B cell (primary cell): ENCODE measurements around the gene PPP1CC. TPM values are rescaled to one million over a fixed set of nuclear protein-coding genes. Genes with fewer than 3 reads are reported as not detected.

Source experiments
- ATAC-seq: fragments of 200-7000 bp; cut with Tn5 transposase; one replicate; pipeline ENCODE4 v1.10.0; 2021; ENCODE audit warnings: low read depth, mild to moderate bottlenecking, moderate number of reproducible peaks, moderate library complexity
- CTCF ChIA-PET: fragments of 350-600 bp; sonication (Branson Sonifier 250); formaldehyde crosslinking; loops from one replicate; lab custom pipeline; 2021; ENCODE audit warnings: antibody characterized with exemption, inconsistent platforms; lab: Charles Lee
- POLR2A ChIA-PET: fragments of 350-600 bp; sonication (Branson Sonifier 250); formaldehyde crosslinking; loops from one replicate; lab custom pipeline; 2021; ENCODE audit warnings: antibody characterized with exemption; lab: Charles Lee
- DNase-seq: peaks from one replicate; pipeline ENCODE4 v3.0.0; 2013
- H2AFZ ChIP-seq: 2 replicates; pipeline ENCODE4 v1.6.1; 2012; ENCODE audit warnings: mild to moderate bottlenecking, low read depth, low read length; ENCODE audit not compliant: insufficient read depth, poor library complexity, severe bottlenecking
- H3K27ac ChIP-seq, 2 donors: 1 replicate in 1 of 2; 2 replicates in 1 of 2; pipeline ENCODE4 v1.5.1; 2012 to 2013; ENCODE audit warnings: low read length in 2 of 2, mild to moderate bottlenecking in 2 of 2, moderate library complexity in 1 of 2
- H3K27me3 ChIP-seq, 4 experiments: fragments of 200-600 bp in 1 of 4; sonication (generic) in 1 of 4; replicated peaks in 1 of 4; 1 replicate in 2 of 4; 2 replicates in 2 of 4; pipeline versions ENCODE4 v1.6.1 to v1.7.0; 2013 to 2016; ENCODE audit warnings: low read length in 3 of 4, mild to moderate bottlenecking in 2 of 4, mixed read lengths in 1 of 4, moderate library complexity in 1 of 4; ENCODE audit not compliant: insufficient read depth in 4 of 4, control insufficient read depth in 3 of 4; ENCODE audit errors: control extremely low read depth in 1 of 4
- H3K36me3 ChIP-seq, 2 experiments: replicated peaks in 1 of 2; 1 replicate in 1 of 2; 2 replicates in 1 of 2; pipeline versions ENCODE4 v1.6.1 to v1.7.1; 2013; ENCODE audit warnings: low read length in 1 of 2; ENCODE audit not compliant: insufficient read depth in 2 of 2, control insufficient read depth in 1 of 2; ENCODE audit errors: control extremely low read depth in 1 of 2, extremely low read depth in 1 of 2
- H3K4me1 ChIP-seq, 2 donors: fragments of 200-600 bp in 1 of 2; sonication (generic) in 1 of 2; 1 replicate in 1 of 2; 2 replicates in 1 of 2; pipeline versions ENCODE4 v1.5.1 to v1.6.1; 2013 to 2017; ENCODE audit warnings: low read length in 2 of 2; ENCODE audit not compliant: control insufficient read depth in 2 of 2, insufficient read depth in 2 of 2
- H3K4me2 ChIP-seq: replicated peaks from 2 replicates; pipeline ENCODE3; 2012; ENCODE audit warnings: mild to moderate bottlenecking, low read depth, low read length; ENCODE audit not compliant: poor library complexity, severe bottlenecking
- H3K4me3 ChIP-seq, 5 experiments: fragments of 200-600 bp in 1 of 5; sonication (generic) in 1 of 5; 1 replicate in 3 of 5; 2 replicates in 2 of 5; pipeline versions ENCODE4 v1.5.1 to v1.7.0; 2011 to 2016; ENCODE audit warnings: low read length in 4 of 5, mild to moderate bottlenecking in 4 of 5, low read depth in 2 of 5, control low read depth in 1 of 5, moderate library complexity in 1 of 5; ENCODE audit not compliant: insufficient read depth in 1 of 5; ENCODE audit errors: control extremely low read depth in 1 of 5, extremely low read depth in 1 of 5
- H3K79me2 ChIP-seq: fragments of 200-600 bp; sonication (generic); one replicate; pipeline ENCODE4 v1.6.0; 2016; ENCODE audit warnings: low read length; ENCODE audit not compliant: control insufficient read depth, insufficient read depth
- H3K9ac ChIP-seq: fragments of 200-600 bp; sonication (generic); 2 replicates; pipeline ENCODE4 v1.6.1; 2017; ENCODE audit warnings: mild to moderate bottlenecking, low read length, moderate library complexity
- H3K9me3 ChIP-seq, 3 donors: one replicate each; pipeline versions ENCODE4 v1.6.1 to v1.7.1; 2013; ENCODE audit warnings: low read length in 2 of 3; ENCODE audit not compliant: control insufficient read depth in 2 of 3, insufficient read depth in 1 of 3; ENCODE audit errors: control extremely low read depth in 1 of 3
- H4K20me1 ChIP-seq: 2 replicates; pipeline ENCODE4 v1.6.0; 2012; ENCODE audit warnings: mild to moderate bottlenecking, low read length; ENCODE audit not compliant: insufficient read depth, control insufficient read depth, poor library complexity, severe bottlenecking
- H3K27ac Mint-ChIP-seq: one replicate; pipeline ENCODE4 v1.8.0; 2021; ENCODE audit warnings: mixed read lengths
- H3K27me3 Mint-ChIP-seq: one replicate; pipeline ENCODE4 v1.8.0; 2021; ENCODE audit warnings: mixed read lengths
- H3K4me1 Mint-ChIP-seq: one replicate; pipeline ENCODE4 v1.8.0; 2021; ENCODE audit warnings: mixed read lengths
- H3K4me3 Mint-ChIP-seq: one replicate; pipeline ENCODE4 v1.8.0; 2021; ENCODE audit warnings: mixed read lengths
- H3K9me3 Mint-ChIP-seq: one replicate; pipeline ENCODE4 v1.8.0; 2022; ENCODE audit warnings: mixed read lengths; ENCODE audit not compliant: insufficient read depth
- EZH2 ChIP-seq: IDR thresholded peaks from 2 replicates; pipeline ENCODE4 v1.6.1; 2012; ENCODE audit warnings: borderline replicate concordance, low read depth, mild to moderate bottlenecking, moderate library complexity, low read length; ENCODE audit not compliant: insufficient read depth, poor library complexity, severe bottlenecking
- WGBS: methylation state at CpG from one replicate; pipeline ENCODE4 v1.1.5; 2013; ENCODE audit warnings: missing lambda C conversion rate; ENCODE audit not compliant: insufficient coverage; 5-methylcytosine and 5-hydroxymethylcytosine counted together
- intact Hi-C: fragments of 100-400 bp; cut with micrococcal nuclease; formaldehyde crosslinking; loops from one replicate; pipeline ENCODE4 v1.10.0; 2022
- polyA plus RNA-seq: library from polyadenylated mRNA; depleted of rRNA; stranded (reverse); fragments of >200 nt; gene quantifications from 2 replicates; pipeline ENCODE4 v1.2.3, GENCODE V29; 2012
- total RNA-seq, 2 donors: library from RNA; stranded (reverse); fragments of 120-200 nt in 1 of 2; gene quantifications; 1 replicate in 1 of 2; 2 replicates in 1 of 2; pipeline versions ENCODE4 v1.2.3 to v1.2.4, GENCODE V29; 2013 to 2022
- TF ChIP-seq, protein P1 (sequence below): fragments of 200-600 bp; IDR thresholded peaks from one replicate; pipeline ENCODE4 v1.8.0; 2022; ENCODE audit warnings: antibody characterized with exemption, mild to moderate bottlenecking

The PPP1CC gene
- total and polyA plus RNA-seq, 2 donors (not counting 1 experiment from before 2014, with no cell fraction given): 70.0 to 146 TPM

DNA sequence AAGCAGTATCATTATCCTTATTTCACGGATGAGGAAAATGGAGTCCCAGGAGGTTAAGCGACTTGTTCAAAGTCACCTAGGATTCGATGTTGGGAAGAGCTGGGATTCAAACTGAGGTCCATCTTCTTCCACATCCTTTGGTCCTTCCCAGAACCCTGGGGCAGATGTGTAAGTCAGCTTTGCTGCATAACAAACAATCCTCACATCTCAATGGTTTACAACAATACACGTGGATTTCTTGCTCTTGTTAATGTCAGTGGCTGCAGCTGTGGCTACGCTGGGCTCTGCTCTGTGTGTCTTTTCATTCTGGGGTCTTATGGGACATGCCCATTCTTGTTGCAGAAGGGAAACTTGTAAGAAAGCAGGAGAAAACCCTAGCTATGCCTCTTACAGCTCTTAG, 26.3 kb upstream of the PPP1CC start:
- intact Hi-C loops: no loop called here
- Histone ChIP-seq H3K4me3 (no peak overlapping the region), H3K9ac (no peak overlapping the region), H3K9me3 (peaks cover 0 to 4% (median 3%) of the 10 kb centered on the region in 3 donors), H3K4me2 (no peak overlapping the region), H3K79me2 (no peaks in the 10 kb centered on the region), H3K27me3 (peaks cover 0 to 3% (median 0%) of the 10 kb centered on the region in 4 experiments), H4K20me1 (no peaks in the 10 kb centered on the region), H3K36me3 (no peaks in the 10 kb centered on the region), H3K4me1 (no peaks in the 10 kb centered on the region), H2AFZ (no peak overlapping the region), H3K27ac (no peak overlapping the region)
- TF ChIP-seq EZH2: no peak
- TF ChIP-seq, protein P1, sequence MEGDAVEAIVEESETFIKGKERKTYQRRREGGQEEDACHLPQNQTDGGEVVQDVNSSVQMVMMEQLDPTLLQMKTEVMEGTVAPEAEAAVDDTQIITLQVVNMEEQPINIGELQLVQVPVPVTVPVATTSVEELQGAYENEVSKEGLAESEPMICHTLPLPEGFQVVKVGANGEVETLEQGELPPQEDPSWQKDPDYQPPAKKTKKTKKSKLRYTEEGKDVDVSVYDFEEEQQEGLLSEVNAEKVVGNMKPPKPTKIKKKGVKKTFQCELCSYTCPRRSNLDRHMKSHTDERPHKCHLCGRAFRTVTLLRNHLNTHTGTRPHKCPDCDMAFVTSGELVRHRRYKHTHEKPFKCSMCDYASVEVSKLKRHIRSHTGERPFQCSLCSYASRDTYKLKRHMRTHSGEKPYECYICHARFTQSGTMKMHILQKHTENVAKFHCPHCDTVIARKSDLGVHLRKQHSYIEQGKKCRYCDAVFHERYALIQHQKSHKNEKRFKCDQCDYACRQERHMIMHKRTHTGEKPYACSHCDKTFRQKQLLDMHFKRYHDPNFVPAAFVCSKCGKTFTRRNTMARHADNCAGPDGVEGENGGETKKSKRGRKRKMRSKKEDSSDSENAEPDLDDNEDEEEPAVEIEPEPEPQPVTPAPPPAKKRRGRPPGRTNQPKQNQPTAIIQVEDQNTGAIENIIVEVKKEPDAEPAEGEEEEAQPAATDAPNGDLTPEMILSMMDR: no peak
- ChIA-PET POLR2A (no interaction called here), CTCF (interaction anchor here (2.5 kb wide), 1 partner anchor 58 kb away, joined by 6 read pairs; no protein-coding TSS in a partner anchor)
- Mint-ChIP-seq H3K4me3 (no peak overlapping the region), H3K27ac (no peak overlapping the region), H3K27me3 (no peaks in the 10 kb centered on the region), H3K4me1 (no peaks in the 10 kb centered on the region), H3K9me3 (no peaks in the 10 kb centered on the region)
- no peak for DNase-seq
- no peak for ATAC-seq
- WGBS: 100% methylated on average over 1 of the region's 5 CpGs

DNA sequence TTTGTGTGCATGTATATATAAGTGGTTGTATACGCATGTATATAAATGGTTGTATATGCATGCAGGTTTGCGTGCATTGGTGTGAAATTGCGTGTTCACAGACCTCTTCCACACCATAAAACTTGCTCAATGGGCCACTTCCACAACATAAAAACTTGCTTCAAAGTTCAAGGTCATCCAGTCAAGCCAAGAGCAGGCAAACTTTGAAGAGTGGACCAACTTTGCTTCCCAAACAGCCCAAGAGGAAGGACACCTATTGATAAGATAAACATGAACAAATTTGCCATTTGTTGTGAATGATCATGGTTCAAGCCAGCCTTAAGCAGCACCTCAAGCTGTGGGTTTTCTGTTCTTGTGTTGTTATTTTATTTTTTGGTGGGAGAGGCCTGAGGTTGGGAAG, 25.2 kb upstream of the PPP1CC start:
- ChIA-PET CTCF (interaction anchor here (0.7 to 2.5 kb wide), 3 partner anchors 8 to 59 kb away, joined by 4 to 6 read pairs (median 4); no protein-coding TSS in a partner anchor), POLR2A (no interaction called here)
- H3K4me1 ChIP-seq: no peaks in the 10 kb centered on the region
- H3K9ac ChIP-seq: no peak overlapping the region
- peaks cover 0 to 3% (median 0%) of the 10 kb centered on the region in 4 experiments for H3K27me3 ChIP-seq
- no peaks in the 10 kb centered on the region for H3K4me1 Mint-ChIP-seq
- ATAC-seq: no peak
- H4K20me1 ChIP-seq: no peaks in the 10 kb centered on the region
- H3K4me2 ChIP-seq: no peak overlapping the region
- H3K27me3 Mint-ChIP-seq: no peaks in the 10 kb centered on the region
- WGBS: 100% methylated on average over 2 of the region's 3 CpGs
- DNase-seq: no peak
- H2AFZ ChIP-seq: no peak overlapping the region
- TF ChIP-seq, protein P1: no peak
- H3K27ac ChIP-seq: no peak overlapping the region
- no peaks in the 10 kb centered on the region for H3K9me3 Mint-ChIP-seq
- H3K27ac Mint-ChIP-seq: no peak overlapping the region
- intact Hi-C loops: no loop called here
- H3K36me3 ChIP-seq: no peaks in the 10 kb centered on the region
- H3K79me2 ChIP-seq: no peaks in the 10 kb centered on the region
- no peak overlapping the region for H3K4me3 ChIP-seq
- H3K9me3 ChIP-seq: peaks cover 0 to 4% (median 3%) of the 10 kb centered on the region in 3 donors
- H3K4me3 Mint-ChIP-seq: no peak overlapping the region
